GM19193 (cell line): ENCODE measurements around the gene ZNF496.
"Not testable (repeated sequence)": the region's sequence is repeated elsewhere in the genome, so short reads cannot be mapped to it uniquely, and the experiment has no call there.

ENCODE experiments used
- POLR2A ChIP-seq: IDR thresholded peaks from 4 replicates; pipeline ENCODE4 v1.6.1; 2011; ENCODE audit not compliant: insufficient read depth, insufficient read length; ENCODE audit errors: extremely low read depth

Gene ZNF496

GRCh38 chr1:247288341-247288740 is 43.3 kb downstream of the ZNF496 start:
- TF ChIP-seq POLR2A = no peak

GRCh38 chr1:247287460-247287859 is 44.2 kb downstream of the ZNF496 start:
- TF ChIP-seq POLR2A = no peak

- no peak for TF ChIP-seq POLR2A
Measured at GRCh38 chr1:247286134-247286670, 45.5 kb downstream of the ZNF496 start.

DNA sequence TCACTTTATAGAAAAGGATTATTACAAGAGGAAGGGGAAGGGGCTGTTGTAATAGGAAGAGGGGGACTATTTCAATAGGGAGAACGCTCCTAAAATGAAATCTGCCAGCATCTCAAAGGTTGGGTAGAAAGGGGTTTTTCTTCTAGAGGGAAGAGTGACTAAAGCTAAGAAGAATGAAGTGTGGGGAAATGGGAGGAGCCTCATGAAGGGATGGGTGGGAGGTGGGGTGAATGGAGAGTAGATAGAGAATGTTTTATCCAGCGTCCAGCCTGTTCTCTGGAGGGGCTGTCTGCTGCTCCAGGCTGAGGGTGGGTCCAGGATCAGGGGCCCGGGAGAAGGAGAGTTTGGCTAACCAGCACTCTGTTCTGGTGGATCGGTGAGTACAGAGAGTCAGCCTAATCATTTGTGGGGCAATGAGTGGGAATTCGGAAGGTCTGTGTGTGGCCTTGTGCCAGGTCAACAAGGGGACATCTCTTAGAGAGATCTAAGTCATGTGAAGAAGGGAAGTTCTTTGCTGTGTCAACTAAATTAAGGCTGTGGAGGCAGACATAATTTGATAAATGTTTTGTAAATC is 50.6 kb downstream of the ZNF496 start:
- TF ChIP-seq POLR2A = no peak

GRCh38 chr1:247277191-247277590 is 54.5 kb downstream of the ZNF496 start:
- no peak for TF ChIP-seq POLR2A

GRCh38 chr1:247274605-247275256 is 56.9 kb downstream of the ZNF496 start:
- no peak for TF ChIP-seq POLR2A

- no peak for TF ChIP-seq POLR2A
Measured at GRCh38 chr1:247273013-247273412, 58.7 kb downstream of the ZNF496 start.

GRCh38 chr1:247270003-247270402 is 61.7 kb downstream of the ZNF496 start:
- TF ChIP-seq POLR2A = no peak

GRCh38 chr1:247269133-247269532 is 62.5 kb downstream of the ZNF496 start:
- no peak for TF ChIP-seq POLR2A

DNA sequence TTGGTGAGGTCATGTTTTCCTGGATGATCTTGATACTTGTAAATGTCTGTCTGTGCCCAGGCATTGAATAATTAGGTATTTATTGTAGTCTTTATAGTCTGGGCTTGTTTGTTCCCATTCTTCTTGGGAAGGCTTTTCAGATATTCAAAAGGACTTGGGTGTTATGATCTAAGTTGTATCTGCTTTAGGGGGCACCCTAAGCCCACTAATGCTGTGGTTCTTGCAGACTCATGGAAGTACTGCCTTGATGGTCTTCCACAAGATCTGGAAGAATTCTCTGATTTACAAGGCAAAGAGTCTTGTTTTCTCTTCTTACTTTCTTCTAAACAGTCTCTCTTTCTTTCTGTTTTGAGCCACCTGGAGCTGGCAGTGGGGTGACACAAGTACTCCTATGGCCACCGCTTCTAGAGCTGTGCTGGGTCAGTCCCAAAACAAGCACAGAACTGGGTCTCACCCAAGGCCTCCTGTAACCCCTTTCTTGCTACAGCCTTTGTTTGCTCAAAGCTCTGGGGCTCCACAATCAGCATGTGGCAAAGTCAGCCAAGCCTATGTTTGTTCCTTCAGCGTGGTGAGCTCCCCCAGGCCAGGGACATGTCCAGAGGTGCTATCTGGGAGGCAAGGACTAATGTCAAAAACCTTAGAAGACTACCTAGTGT is 63.1 kb downstream of the ZNF496 start:
- TF ChIP-seq POLR2A = no peak

DNA sequence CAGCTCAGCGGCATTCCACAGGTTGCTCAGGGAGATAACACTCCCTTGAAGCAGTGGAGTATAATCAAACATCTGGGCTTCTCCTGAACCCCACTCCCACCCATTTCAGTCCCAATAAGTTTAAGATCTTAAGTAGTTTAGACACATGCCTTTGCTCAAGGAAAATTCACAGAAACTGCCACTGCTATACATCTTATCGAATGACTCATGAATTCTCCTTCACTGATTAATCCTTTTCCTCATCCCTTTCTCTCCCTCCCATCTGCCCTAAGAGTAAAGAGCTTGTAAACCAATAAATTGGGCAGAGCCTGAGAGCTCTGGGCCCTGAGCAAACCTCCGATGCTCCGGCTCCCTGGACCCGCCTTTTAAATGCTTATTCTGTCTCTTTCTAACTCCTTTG is 65.6 kb downstream of the ZNF496 start:
- TF ChIP-seq POLR2A = no peak

GRCh38 chr1:247255772-247256171 is 75.9 kb downstream of the ZNF496 start, which contains the start of gene VN1R5:
VN1R5 (plus strand) TSS chr1:247256072.
- not testable (repeated sequence) for TF ChIP-seq POLR2A

DNA sequence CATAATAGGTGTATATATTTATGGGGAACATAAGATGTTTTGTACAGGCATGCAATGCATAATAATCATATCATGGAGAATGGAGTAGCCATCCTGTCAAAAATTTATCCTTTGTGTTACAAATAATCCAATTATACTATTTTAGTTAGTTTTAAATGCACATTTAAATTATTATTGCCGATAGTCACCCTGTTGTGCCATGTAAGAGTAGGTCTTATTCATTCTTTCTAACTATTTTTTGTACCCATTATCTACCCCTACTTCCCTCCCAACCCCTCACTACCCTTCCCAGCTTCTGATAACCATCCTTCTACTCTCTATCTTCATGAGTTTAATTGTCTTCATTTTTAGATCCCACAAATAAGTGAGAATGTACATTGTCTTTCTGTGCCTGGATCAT is 84.1 kb downstream of the ZNF496 start:
- TF ChIP-seq POLR2A = no peak
